HCT116 (cell line): ENCODE data around the gene STK31. TPM values are rescaled to one million over a fixed set of nuclear protein-coding genes. Genes with fewer than 3 reads are reported as not detected.

Experiments
- ATAC-seq: fragments of 200-7000 bp; cut with Tn5 transposase; 2 replicates; pipeline ENCODE4 v1.9.1; 2020; ENCODE audit warnings: mild to moderate bottlenecking, moderate library complexity
- BruUV-seq: library from RNA; stranded (reverse); fragments of 400-500 nt; replicated peaks from 2 replicates; lab custom pipeline; 2021; lab: Mats Ljungman, UMichigan
- CTCF ChIA-PET: fragments of 300-600 bp; sonication (Branson Sonifier 250); formaldehyde crosslinking; loops from one replicate; lab custom pipeline; 2021; ENCODE audit warnings: antibody characterized with exemption; lab: Charles Lee
- POLR2A ChIA-PET: fragments of 300-600, 350-600 bp; sonication (Branson Sonifier 250); formaldehyde crosslinking; loops from one replicate; lab custom pipeline; 2021; ENCODE audit warnings: antibody characterized with exemption; lab: Charles Lee
- RAD21 ChIA-PET, 2 experiments: fragments of 300-600 bp; sonication (Branson Sonifier 250); formaldehyde crosslinking; loops; one replicate each; lab custom pipeline; 2023; ENCODE audit warnings: low total read pairs in 2 of 2; ENCODE audit not compliant: uncharacterized antibody in 2 of 2, unreplicated experiment in 2 of 2, low non-redundant PET in 1 of 2; lab: Charles Lee
- DNase-seq: peaks from one replicate; pipeline ENCODE4 v3.0.0-alpha.2; 2010; ENCODE audit warnings: low read depth, low spot score
- H2AFZ ChIP-seq: fragments of 200-600 bp; shearing (Covaris generic), sonication (generic); 2 replicates; pipeline ENCODE4 v1.6.1; 2017; ENCODE audit warnings: low read depth, mixed run types, mixed read lengths, antibody characterized with exemption, low read length; ENCODE audit not compliant: poor library complexity, severe bottlenecking
- H3K27ac ChIP-seq: 2 replicates; pipeline ENCODE4 v1.5.1; 2012; ENCODE audit warnings: low read depth, low read length
- H3K27me3 ChIP-seq: fragments of 200-600 bp; sonication (generic); 2 replicates; pipeline ENCODE4 v1.6.1; 2016; ENCODE audit warnings: mixed run types, low read length, mixed read lengths; ENCODE audit not compliant: insufficient read depth
- H3K36me3 ChIP-seq, 2 experiments: fragments of 200-500 bp in 1 of 2; fragments of 200-600 bp in 1 of 2; sonication (Bioruptor generic) in 1 of 2; sonication (generic) in 1 of 2; 2 replicates each; pipeline versions ENCODE4 v1.5.1 to v1.6.1; 2014 to 2016; ENCODE audit warnings: low read length in 2 of 2, inconsistent platforms in 1 of 2, mixed read lengths in 1 of 2, mixed run types in 1 of 2; ENCODE audit not compliant: insufficient read depth in 2 of 2, control insufficient read depth in 1 of 2
- H3K4me1 ChIP-seq, 2 experiments: fragments of 200-600 bp in 1 of 2; sonication (generic) in 1 of 2; 2 replicates each; pipeline versions ENCODE4 v1.5.1 to v1.6.1; 2012 to 2017; ENCODE audit warnings: low read length in 2 of 2, inconsistent platforms in 1 of 2, mild to moderate bottlenecking in 1 of 2, mixed read lengths in 1 of 2, mixed run types in 1 of 2, moderate library complexity in 1 of 2; ENCODE audit not compliant: insufficient read depth in 2 of 2, control insufficient read depth in 1 of 2
- H3K4me2 ChIP-seq: fragments of 200-600 bp; sonication (generic); 2 replicates; pipeline ENCODE4 v1.6.1; 2017; ENCODE audit warnings: mixed run types, low read length, mixed read lengths
- H3K4me3 ChIP-seq, 2 experiments: fragments of 200-600 bp in 1 of 2; sonication (generic) in 1 of 2; replicated peaks in 1 of 2; 2 replicates each; pipeline ENCODE4 v1.5.1; 2011 to 2016; ENCODE audit warnings: low read length in 2 of 2, control low read depth in 1 of 2, low read depth in 1 of 2, mild to moderate bottlenecking in 1 of 2, mixed read lengths in 1 of 2, mixed run types in 1 of 2
- H3K79me2 ChIP-seq: fragments of 200-600 bp; sonication (generic); 2 replicates; pipeline ENCODE4 v1.6.1; 2017; ENCODE audit warnings: mild to moderate bottlenecking, mixed run types, low read length, moderate library complexity, mixed read lengths; ENCODE audit not compliant: insufficient read depth
- H3K9ac ChIP-seq: fragments of 200-600 bp; sonication (generic); 2 replicates; pipeline ENCODE4 v1.6.1; 2016; ENCODE audit warnings: low read length, mixed read lengths
- H3K9me2 ChIP-seq: fragments of 200-600 bp; sonication (generic), shearing (Covaris generic); 2 replicates; pipeline ENCODE4 v1.6.1; 2017; ENCODE audit warnings: mixed run types, mild to moderate bottlenecking, moderate library complexity; ENCODE audit not compliant: insufficient read depth
- H3K9me3 ChIP-seq, 2 experiments: fragments of 200-500 bp in 1 of 2; fragments of 200-600 bp in 1 of 2; sonication (Bioruptor generic) in 1 of 2; sonication (generic) in 1 of 2; 2 replicates each; pipeline ENCODE4 v1.6.1; 2014 to 2017; ENCODE audit warnings: low read length in 2 of 2, mixed read lengths in 2 of 2, inconsistent platforms in 1 of 2, low read depth in 1 of 2, mild to moderate bottlenecking in 1 of 2, mixed run types in 1 of 2, moderate library complexity in 1 of 2; ENCODE audit not compliant: control insufficient read depth in 1 of 2, insufficient read depth in 1 of 2
- H4K20me1 ChIP-seq: fragments of 200-600 bp; sonication (generic), shearing (Covaris generic); 2 replicates; pipeline ENCODE4 v1.6.1; 2017; ENCODE audit warnings: mixed run types, mild to moderate bottlenecking, moderate library complexity; ENCODE audit not compliant: insufficient read depth
- CBX3 ChIP-seq: IDR thresholded peaks from 2 replicates; pipeline ENCODE4 v1.6.1; 2012; ENCODE audit warnings: low read depth
- CEBPB ChIP-seq: IDR thresholded peaks from 2 replicates; pipeline ENCODE4 v1.6.1; 2012; ENCODE audit warnings: low read depth
- EGR1 ChIP-seq: IDR thresholded peaks from 2 replicates; pipeline ENCODE4 v1.6.1; 2012; ENCODE audit warnings: low read depth
- POLR2AphosphoS5 ChIP-seq: IDR thresholded peaks from 2 replicates; pipeline ENCODE4 v1.6.1; 2011; ENCODE audit warnings: mild to moderate bottlenecking, low read depth, low read length, moderate library complexity
- SIN3A ChIP-seq: IDR thresholded peaks from 2 replicates; pipeline ENCODE4 v1.6.1; 2012; ENCODE audit warnings: low read depth
- intact Hi-C: fragments of 100-400 bp; cut with micrococcal nuclease; formaldehyde crosslinking; loops from 2 replicates; pipeline ENCODE4 v1.10.0; 2022
- total RNA-seq: library from RNA; stranded (reverse); gene quantifications from one replicate; pipeline ENCODE4 v1.2.1, GENCODE V29; 2021; ENCODE audit not compliant: unreplicated experiment
- TF ChIP-seq, protein P1 (sequence below): IDR thresholded peaks from 2 replicates; pipeline ENCODE4 v1.6.1; 2012; ENCODE audit warnings: low read depth

The STK31 gene
- total RNA-seq, 1 experiment from 2014 or later = not detected

DNA sequence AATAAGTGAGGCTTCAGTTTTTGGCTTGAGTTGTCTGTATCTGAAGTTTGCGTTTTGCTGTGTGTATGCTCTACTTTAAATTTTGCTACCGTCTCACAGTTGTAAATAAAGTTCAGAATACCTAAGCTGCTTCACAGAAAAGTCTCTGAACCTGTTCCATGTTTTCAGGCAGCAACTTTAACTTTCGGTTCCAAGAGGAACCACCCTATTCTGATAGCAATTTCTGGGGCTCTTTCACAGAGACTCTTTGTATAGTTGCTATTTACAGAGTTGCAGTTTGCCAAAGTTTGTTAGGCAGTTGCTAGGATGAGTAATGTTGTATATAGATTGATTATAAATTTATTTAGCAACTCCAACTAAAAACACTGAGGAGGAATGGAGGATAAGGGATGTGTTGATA, 24.3 kb upstream of the STK31 start:
- no peaks in the 10 kb centered on the region for H3K9me3 ChIP-seq

More for the DNA sequence above, 24.3 kb upstream of the STK31 start:
- no peak for TF ChIP-seq CBX3
- TF ChIP-seq POLR2AphosphoS5 = no peak
- TF ChIP-seq, protein P1, sequence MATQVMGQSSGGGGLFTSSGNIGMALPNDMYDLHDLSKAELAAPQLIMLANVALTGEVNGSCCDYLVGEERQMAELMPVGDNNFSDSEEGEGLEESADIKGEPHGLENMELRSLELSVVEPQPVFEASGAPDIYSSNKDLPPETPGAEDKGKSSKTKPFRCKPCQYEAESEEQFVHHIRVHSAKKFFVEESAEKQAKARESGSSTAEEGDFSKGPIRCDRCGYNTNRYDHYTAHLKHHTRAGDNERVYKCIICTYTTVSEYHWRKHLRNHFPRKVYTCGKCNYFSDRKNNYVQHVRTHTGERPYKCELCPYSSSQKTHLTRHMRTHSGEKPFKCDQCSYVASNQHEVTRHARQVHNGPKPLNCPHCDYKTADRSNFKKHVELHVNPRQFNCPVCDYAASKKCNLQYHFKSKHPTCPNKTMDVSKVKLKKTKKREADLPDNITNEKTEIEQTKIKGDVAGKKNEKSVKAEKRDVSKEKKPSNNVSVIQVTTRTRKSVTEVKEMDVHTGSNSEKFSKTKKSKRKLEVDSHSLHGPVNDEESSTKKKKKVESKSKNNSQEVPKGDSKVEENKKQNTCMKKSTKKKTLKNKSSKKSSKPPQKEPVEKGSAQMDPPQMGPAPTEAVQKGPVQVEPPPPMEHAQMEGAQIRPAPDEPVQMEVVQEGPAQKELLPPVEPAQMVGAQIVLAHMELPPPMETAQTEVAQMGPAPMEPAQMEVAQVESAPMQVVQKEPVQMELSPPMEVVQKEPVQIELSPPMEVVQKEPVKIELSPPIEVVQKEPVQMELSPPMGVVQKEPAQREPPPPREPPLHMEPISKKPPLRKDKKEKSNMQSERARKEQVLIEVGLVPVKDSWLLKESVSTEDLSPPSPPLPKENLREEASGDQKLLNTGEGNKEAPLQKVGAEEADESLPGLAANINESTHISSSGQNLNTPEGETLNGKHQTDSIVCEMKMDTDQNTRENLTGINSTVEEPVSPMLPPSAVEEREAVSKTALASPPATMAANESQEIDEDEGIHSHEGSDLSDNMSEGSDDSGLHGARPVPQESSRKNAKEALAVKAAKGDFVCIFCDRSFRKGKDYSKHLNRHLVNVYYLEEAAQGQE = no peak
- no peak for TF ChIP-seq SIN3A
- TF ChIP-seq EGR1 = no peak
- no peak for TF ChIP-seq CEBPB
- TF ChIP-seq, all 23 proteins: peak for 0
- H3K36me3 ChIP-seq = no peaks in the 10 kb centered on the region
- no peak overlapping the region for H3K27ac ChIP-seq
- H3K9me2 ChIP-seq = no peaks in the 10 kb centered on the region
- RAD21 ChIA-PET = no interaction called here
- no peaks in the 10 kb centered on the region for H3K79me2 ChIP-seq
- no peak overlapping the region for H3K4me3 ChIP-seq
- peaks cover 0 to 2% of the 10 kb centered on the region in 2 experiments; a peak in 1 of 4 replicates for H3K4me1 ChIP-seq
- H2AFZ ChIP-seq = no peak overlapping the region
- no peak overlapping the region for H3K4me2 ChIP-seq
- BruUV-seq = no TSS peak
- CTCF ChIA-PET = interaction anchor here (3.2 kb wide), 1 partner anchor 11 kb away, joined by 18 read pairs; no protein-coding TSS in a partner anchor
- H3K27me3 ChIP-seq = no peaks in the 10 kb centered on the region
- no peak for DNase-seq
- POLR2A ChIA-PET = no interaction called here
- no peak for ATAC-seq
- H4K20me1 ChIP-seq = no peaks in the 10 kb centered on the region
- H3K9ac ChIP-seq = no peak overlapping the region
- intact Hi-C loops = no loop called here
